ENCODE data around the gene MAP3K20.

- TF ChIP-seq EZH2 (IDR thresholded peaks at IDR 0.05; ENCODE audit: borderline replicate concordance, low read depth, low read length, poor library complexity, severe bottlenecking) = no peak
- no peak for TF ChIP-seq CTCF (conservative IDR thresholded peaks at IDR 0.05; ENCODE audit: low read depth, low read length)
Measured at GRCh38 chr2:173149491-173149890, 73.8 kb downstream of the MAP3K20 start.

All from A673 (cell line).